ENCODE data around the gene SSC5D.

DNA sequence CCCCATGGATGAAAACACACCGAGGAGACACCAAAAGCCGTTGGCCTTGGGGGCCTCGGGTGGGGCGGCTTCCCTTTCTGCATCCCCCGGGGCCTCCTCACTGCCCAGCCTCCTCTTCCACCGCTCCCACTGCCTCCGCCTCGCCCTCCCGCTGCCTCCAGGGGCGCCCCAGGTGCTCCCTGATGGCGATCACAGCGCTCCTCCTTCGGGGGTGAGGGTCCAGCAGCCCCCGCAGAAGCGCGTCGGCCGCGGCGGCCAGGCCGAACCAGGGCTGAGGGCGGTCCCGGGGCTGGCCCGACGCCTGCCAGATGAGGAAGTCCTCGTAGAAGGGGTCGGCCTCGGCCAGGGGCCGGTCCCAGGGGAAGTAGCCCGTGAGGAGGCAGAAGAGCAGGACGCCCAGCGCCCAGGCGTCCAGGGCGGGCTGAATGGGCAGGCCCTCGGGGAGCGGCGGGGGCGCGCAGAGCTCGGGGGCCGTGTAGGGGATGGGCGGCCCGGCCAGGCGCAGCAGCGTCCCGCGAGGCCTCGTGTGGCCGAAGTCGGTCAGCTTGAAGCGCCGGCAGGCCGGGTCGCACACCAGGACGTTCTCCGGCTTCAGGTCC lies 41.5 kb downstream of the SSC5D start:
- TF ChIP-seq ZNF274 (IDR thresholded peaks at IDR 0.05; ENCODE audit: low read depth, low read length) = no peak
- TF ChIP-seq, protein P1, sequence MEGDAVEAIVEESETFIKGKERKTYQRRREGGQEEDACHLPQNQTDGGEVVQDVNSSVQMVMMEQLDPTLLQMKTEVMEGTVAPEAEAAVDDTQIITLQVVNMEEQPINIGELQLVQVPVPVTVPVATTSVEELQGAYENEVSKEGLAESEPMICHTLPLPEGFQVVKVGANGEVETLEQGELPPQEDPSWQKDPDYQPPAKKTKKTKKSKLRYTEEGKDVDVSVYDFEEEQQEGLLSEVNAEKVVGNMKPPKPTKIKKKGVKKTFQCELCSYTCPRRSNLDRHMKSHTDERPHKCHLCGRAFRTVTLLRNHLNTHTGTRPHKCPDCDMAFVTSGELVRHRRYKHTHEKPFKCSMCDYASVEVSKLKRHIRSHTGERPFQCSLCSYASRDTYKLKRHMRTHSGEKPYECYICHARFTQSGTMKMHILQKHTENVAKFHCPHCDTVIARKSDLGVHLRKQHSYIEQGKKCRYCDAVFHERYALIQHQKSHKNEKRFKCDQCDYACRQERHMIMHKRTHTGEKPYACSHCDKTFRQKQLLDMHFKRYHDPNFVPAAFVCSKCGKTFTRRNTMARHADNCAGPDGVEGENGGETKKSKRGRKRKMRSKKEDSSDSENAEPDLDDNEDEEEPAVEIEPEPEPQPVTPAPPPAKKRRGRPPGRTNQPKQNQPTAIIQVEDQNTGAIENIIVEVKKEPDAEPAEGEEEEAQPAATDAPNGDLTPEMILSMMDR (IDR thresholded peaks at IDR 0.05 in 2 of 3, conservative IDR thresholded peaks at IDR 0.05 in 1 of 3; ENCODE audit: borderline replicate concordance in 1 of 3, insufficient read depth in 1 of 3, low read depth in 2 of 3, low read length in 2 of 3) = no peak
- TF ChIP-seq POLR2A (IDR thresholded peaks at IDR 0.05; ENCODE audit: borderline replicate concordance, extremely low read depth, insufficient read depth, insufficient read length) = no peak
- TF ChIP-seq SIN3A (IDR thresholded peaks at IDR 0.05; ENCODE audit: low read depth) = no peak
- TF ChIP-seq EZH2 (IDR thresholded peaks at IDR 0.05) = no peak
- TF ChIP-seq EZH2phosphoT487 (IDR thresholded peaks at IDR 0.05; ENCODE audit: borderline replicate concordance) = no peak
- TF ChIP-seq ATF3 (IDR thresholded peaks at IDR 0.05) = no peak
- TF ChIP-seq POLR2AphosphoS5 (IDR thresholded peaks at IDR 0.05; ENCODE audit: low read depth, low read length) = no peak
- TF ChIP-seq ZBTB33 (IDR thresholded peaks at IDR 0.05; ENCODE audit: extremely low read depth, insufficient replicate concordance, low read length) = no peak
